Activated T-cell treated with anti-CD3 and anti-CD28 coated beads, Interleukin-2, amount 50 U/mL, for 24 hours (primary cell): ENCODE results near the gene COX7A1.

ENCODE experiments used
- DNase-seq: peaks from one replicate; pipeline ENCODE4 v3.0.0-alpha.2; 2020
- H3K27ac Mint-ChIP-seq: 2 replicates; pipeline ENCODE4 v1.8.0; 2020; ENCODE audit warnings: mild to moderate bottlenecking, mixed read lengths
- H3K27me3 Mint-ChIP-seq: 2 replicates; pipeline ENCODE4 v1.8.0; 2020; ENCODE audit warnings: mixed read lengths
- H3K36me3 Mint-ChIP-seq: 2 replicates; pipeline ENCODE4 v1.8.0; 2020; ENCODE audit warnings: low read depth, mixed read lengths
- H3K4me1 Mint-ChIP-seq: 2 replicates; pipeline ENCODE4 v1.8.0; 2020; ENCODE audit warnings: low read depth, mixed read lengths
- H3K4me3 Mint-ChIP-seq: 2 replicates; pipeline ENCODE4 v1.8.0; 2020; ENCODE audit warnings: mild to moderate bottlenecking, moderate library complexity, mixed read lengths
- H3K9me3 Mint-ChIP-seq: 2 replicates; pipeline ENCODE4 v1.8.0; 2020; ENCODE audit warnings: mixed read lengths

COX7A1 gene

GRCh38 chr19:36108684-36109083 lies 43.6 kb downstream of the COX7A1 start:
- no peak overlapping the region for H3K27ac Mint-ChIP-seq
- no peaks in the 10 kb centered on the region for H3K9me3 Mint-ChIP-seq
- no peak overlapping the region for H3K4me3 Mint-ChIP-seq
- peaks cover 75% of the 10 kb centered on the region for H3K36me3 Mint-ChIP-seq
- no peak for DNase-seq
- peaks cover 8% of the 10 kb centered on the region for H3K4me1 Mint-ChIP-seq
- no peaks in the 10 kb centered on the region for H3K27me3 Mint-ChIP-seq

DNA sequence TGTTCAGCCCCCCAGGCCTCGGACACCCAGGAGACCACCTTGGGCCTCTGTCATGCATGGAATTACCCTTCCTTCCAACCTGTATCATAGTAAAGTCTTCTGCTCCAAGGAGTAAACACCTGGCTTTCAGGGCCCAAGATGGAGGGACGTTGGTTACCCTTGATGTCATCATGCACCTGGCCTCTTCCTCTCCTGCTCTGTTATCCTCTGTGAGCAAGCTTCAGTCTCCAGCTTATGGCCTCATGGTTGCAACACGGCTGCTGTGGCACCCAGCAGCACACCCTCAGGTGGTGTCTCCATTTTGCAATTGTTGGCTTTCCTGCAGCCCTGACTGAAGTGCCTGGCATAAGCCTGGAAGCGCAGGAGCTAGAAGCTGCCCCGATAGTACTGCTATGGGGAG lies 45.3 kb downstream of the COX7A1 start:
- H3K4me1 Mint-ChIP-seq, result no peaks in the 10 kb centered on the region
- no peaks in the 10 kb centered on the region for H3K27me3 Mint-ChIP-seq
- no peak for DNase-seq
- H3K27ac Mint-ChIP-seq, result peak overlapping the region; percentile 19
- H3K9me3 Mint-ChIP-seq, result no peaks in the 10 kb centered on the region
- H3K36me3 Mint-ChIP-seq, result peaks cover 75% of the 10 kb centered on the region
- no peak overlapping the region for H3K4me3 Mint-ChIP-seq

DNA sequence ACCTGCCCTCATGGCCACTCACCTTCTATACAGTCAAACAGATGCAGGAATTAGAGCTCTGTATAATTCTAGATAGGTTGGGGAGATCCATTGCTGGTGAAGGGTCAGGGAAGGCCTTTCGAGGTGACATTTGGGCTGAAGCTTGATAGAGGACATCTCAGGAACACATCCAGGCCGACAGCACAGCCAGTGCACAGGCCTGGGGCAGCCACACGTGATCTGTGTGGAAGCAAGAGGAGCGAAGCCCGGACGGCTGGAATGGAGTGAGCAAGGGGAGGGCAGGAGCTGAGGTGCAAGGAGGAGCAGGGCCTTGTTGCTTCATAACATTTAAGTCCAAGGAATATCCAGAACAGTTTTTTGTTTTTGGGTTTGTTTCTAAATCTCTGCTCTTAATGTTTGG lies 45.8 kb downstream of the COX7A1 start:
- Mint-ChIP-seq H3K27me3 (no peaks in the 10 kb centered on the region), H3K4me3 (no peak overlapping the region), H3K36me3 (peaks cover 75% of the 10 kb centered on the region), H3K9me3 (no peaks in the 10 kb centered on the region), H3K4me1 (no peaks in the 10 kb centered on the region), H3K27ac (no peak overlapping the region)
- no peak for DNase-seq

GRCh38 chr19:36103842-36104552 lies 48.2 kb downstream of the COX7A1 start:
- peaks cover 80% of the 10 kb centered on the region for H3K36me3 Mint-ChIP-seq
- H3K27me3 Mint-ChIP-seq, result no peaks in the 10 kb centered on the region
- no peak overlapping the region for H3K4me3 Mint-ChIP-seq
- no peak for DNase-seq
- no peaks in the 10 kb centered on the region for H3K4me1 Mint-ChIP-seq
- H3K27ac Mint-ChIP-seq, result no peak overlapping the region
- no peaks in the 10 kb centered on the region for H3K9me3 Mint-ChIP-seq

DNA sequence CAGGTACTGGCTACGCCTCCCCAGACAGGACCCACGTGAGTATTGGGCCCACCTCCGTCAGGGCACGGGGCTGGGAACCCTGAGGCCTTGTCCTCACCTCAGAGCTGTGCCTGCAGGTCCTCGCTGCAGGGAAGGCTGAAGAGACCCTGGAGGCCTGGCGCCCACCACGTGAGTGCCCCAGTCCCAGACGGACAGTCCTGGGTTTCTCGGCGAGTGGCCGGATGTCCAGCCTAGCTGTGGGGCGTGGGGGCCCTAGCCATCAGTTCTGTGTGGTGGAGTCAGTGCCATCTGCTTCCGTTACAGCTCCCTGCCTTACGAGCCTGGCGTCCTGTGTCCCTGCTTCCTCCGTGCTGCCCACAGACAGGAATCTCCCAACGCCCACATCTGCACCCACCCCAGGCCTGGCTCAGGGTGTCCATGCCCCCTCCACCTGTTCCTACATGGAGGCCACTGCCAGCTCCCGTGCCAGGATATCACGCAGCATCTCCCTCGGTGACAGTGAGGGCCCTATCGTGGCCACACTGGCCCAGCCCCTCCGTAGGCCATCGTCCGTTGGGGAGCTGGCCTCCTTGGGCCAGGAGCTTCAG lies 49.1 kb downstream of the COX7A1 start:
- H3K36me3 Mint-ChIP-seq, result peaks cover 83% of the 10 kb centered on the region
- H3K9me3 Mint-ChIP-seq, result no peaks in the 10 kb centered on the region
- H3K27me3 Mint-ChIP-seq, result no peaks in the 10 kb centered on the region
- H3K4me3 Mint-ChIP-seq, result no peak overlapping the region
- peak overlapping the region; percentile 34 for H3K27ac Mint-ChIP-seq
- H3K4me1 Mint-ChIP-seq, result no peaks in the 10 kb centered on the region
- no peak for DNase-seq

- no peak for DNase-seq
- Mint-ChIP-seq H3K4me1 (no peaks in the 10 kb centered on the region), H3K9me3 (no peaks in the 10 kb centered on the region), H3K36me3 (peaks cover 83% of the 10 kb centered on the region), H3K27ac (peak overlapping the region; percentile 11), H3K4me3 (no peak overlapping the region), H3K27me3 (no peaks in the 10 kb centered on the region)
Measured at GRCh38 chr19:36101550-36102327, 50.5 kb downstream of the COX7A1 start.
